GM19043 (cell line): ENCODE data around the gene CAMTA1.

Experiments
- ATAC-seq: cut with Tn5 transposase; IDR thresholded peaks from one replicate; pipeline ENCODE4 v1.9.1; 2021; ENCODE audit warnings: low read depth; ENCODE audit not compliant: unreplicated experiment

Gene CAMTA1

GRCh38 chr1:7429290-7429689 lies 644.0 kb downstream of the CAMTA1 start:
- no peak for ATAC-seq

- no peak for ATAC-seq
Observed at GRCh38 chr1:7430047-7430608, 644.9 kb downstream of the CAMTA1 start.

GRCh38 chr1:7430691-7431090 lies 645.4 kb downstream of the CAMTA1 start:
- no peak for ATAC-seq

- ATAC-seq: no peak
Observed at GRCh38 chr1:7432102-7432899, 647.0 kb downstream of the CAMTA1 start.

- ATAC-seq: no peak
Observed at GRCh38 chr1:7432900-7433380, 647.7 kb downstream of the CAMTA1 start.

- ATAC-seq: no peak
Observed at GRCh38 chr1:7434566-7434965, 649.3 kb downstream of the CAMTA1 start.

GRCh38 chr1:7435276-7436055 lies 650.2 kb downstream of the CAMTA1 start:
- no peak for ATAC-seq

- no peak for ATAC-seq
Observed at GRCh38 chr1:7436056-7437005, 651.1 kb downstream of the CAMTA1 start.

GRCh38 chr1:7437036-7437435 lies 651.8 kb downstream of the CAMTA1 start:
- ATAC-seq: no peak

- no peak for ATAC-seq
Observed at GRCh38 chr1:7437608-7438395, 652.5 kb downstream of the CAMTA1 start.

- no peak for ATAC-seq
Observed at GRCh38 chr1:7438396-7438785, 653.1 kb downstream of the CAMTA1 start.

- ATAC-seq: no peak
Observed at GRCh38 chr1:7438921-7439655, 653.8 kb downstream of the CAMTA1 start.

- ATAC-seq: no peak
Observed at GRCh38 chr1:7440154-7440553, 654.9 kb downstream of the CAMTA1 start.

- no peak for ATAC-seq
Observed at GRCh38 chr1:7441143-7441841, 656.0 kb downstream of the CAMTA1 start.

GRCh38 chr1:7442036-7442435 lies 656.8 kb downstream of the CAMTA1 start:
- ATAC-seq: no peak

GRCh38 chr1:7442918-7443317 lies 657.7 kb downstream of the CAMTA1 start:
- ATAC-seq: no peak

- no peak for ATAC-seq
Observed at GRCh38 chr1:7444363-7444762, 659.1 kb downstream of the CAMTA1 start.

- no peak for ATAC-seq
Observed at GRCh38 chr1:7447093-7447492, 661.8 kb downstream of the CAMTA1 start.
